ENCODE results near the gene TBC1D30. TPM values are rescaled to one million over a fixed set of nuclear protein-coding genes. Genes with fewer than 3 reads are reported as not detected.

TBC1D30 gene
- total RNA-seq, 3 donors from 2014 or later, result 3.6 to 8.7 (median 7.4) TPM

GRCh38 chr12:64884728-64885127, 60.3 kb downstream of the TBC1D30 start:
- DNase-seq (no peak), ATAC-seq (no peak)
- Histone ChIP-seq H3K4me3 (no peak overlapping the region), H3K4me1 (ENCODE audit: low read depth) (no peaks in the 10 kb centered on the region), H3K36me3 (ENCODE audit: low read depth) (no peaks in the 10 kb centered on the region), H3K9me3 (no peaks in the 10 kb centered on the region)
- TF ChIP-seq CTCF (IDR thresholded peaks at IDR 0.05), result no peak
- intact Hi-C loops (cut with DNase I, micrococcal nuclease), result no loop called here

GRCh38 chr12:64889434-64890216, 65.2 kb downstream of the TBC1D30 start:
- no peak for DNase-seq
- Histone ChIP-seq H3K36me3 (ENCODE audit: low read depth) (no peaks in the 10 kb centered on the region), H3K4me3 (no peak overlapping the region), H3K4me1 (ENCODE audit: low read depth) (no peaks in the 10 kb centered on the region), H3K9me3 (no peaks in the 10 kb centered on the region)
- peak; percentile 36 for ATAC-seq
- intact Hi-C loops (cut with DNase I, micrococcal nuclease), result loop anchor here (5.0 kb wide), 1 partner anchor 233 kb away; the partner anchor contains the start of gene WIF1 (in 2 of the 2)
- TF ChIP-seq CTCF (IDR thresholded peaks at IDR 0.05), result no peak

GRCh38 chr12:64890873-64891468, 66.5 kb downstream of the TBC1D30 start:
- H3K4me3 ChIP-seq, result no peak overlapping the region
- H3K9me3 ChIP-seq, result no peaks in the 10 kb centered on the region
- H3K4me1 ChIP-seq (ENCODE audit: low read depth), result no peaks in the 10 kb centered on the region
- intact Hi-C loops (cut with DNase I, micrococcal nuclease), result loop anchor here (5.0 kb wide), 1 partner anchor 231 kb away; the partner anchor contains the start of gene WIF1 (in 2 of the 2)
- peak in 1 of 3 donors; percentile 5 for DNase-seq
- peak; percentile 82 for ATAC-seq
- peak; percentile 27 for TF ChIP-seq CTCF (IDR thresholded peaks at IDR 0.05)
- H3K36me3 ChIP-seq (ENCODE audit: low read depth), result no peaks in the 10 kb centered on the region

GRCh38 chr12:64891629-64892028, 67.2 kb downstream of the TBC1D30 start:
- Histone ChIP-seq H3K9me3 (no peaks in the 10 kb centered on the region), H3K36me3 (ENCODE audit: low read depth) (no peaks in the 10 kb centered on the region), H3K4me1 (ENCODE audit: low read depth) (no peaks in the 10 kb centered on the region), H3K4me3 (no peak overlapping the region)
- TF ChIP-seq CTCF (IDR thresholded peaks at IDR 0.05), result no peak
- DNase-seq (no peak), ATAC-seq (no peak)
- intact Hi-C loops (cut with DNase I, micrococcal nuclease), result loop anchor here (5.0 kb wide), 1 partner anchor 231 kb away; the partner anchor contains the start of gene WIF1 (in 2 of the 2)

GRCh38 chr12:64892561-64892960, 68.1 kb downstream of the TBC1D30 start:
- Histone ChIP-seq H3K9me3 (no peaks in the 10 kb centered on the region), H3K4me3 (no peak overlapping the region), H3K36me3 (ENCODE audit: low read depth) (no peaks in the 10 kb centered on the region), H3K4me1 (ENCODE audit: low read depth) (no peaks in the 10 kb centered on the region)
- no peak for DNase-seq
- no peak for TF ChIP-seq CTCF (IDR thresholded peaks at IDR 0.05)
- no peak for ATAC-seq
- intact Hi-C loops (cut with DNase I, micrococcal nuclease), result loop anchor here (5.0 kb wide), 1 partner anchor 230 kb away; the partner anchor contains the start of gene WIF1 (in 2 of the 2)
